Adrenal gland (tissue), 5 donors: Measurements from ENCODE around the gene AFF1.

Experiments used
- CTCF ChIP-seq, 6 experiments: fragments of 450-650 bp in 4 of 6; fragments of 200-600 bp in 2 of 6; sonication (generic) in 1 of 6; IDR thresholded peaks; 1 replicate in 5 of 6; 2 replicates in 1 of 6; pipeline versions ENCODE4 v1.5.1 to v1.8.0; 2016 to 2021; ENCODE audit warnings: antibody characterized with exemption in 6 of 6, mild to moderate bottlenecking in 2 of 6, moderate library complexity in 1 of 6
- POLR2A ChIP-seq, 2 donors: fragments of 450-650 bp; IDR thresholded peaks; one replicate each; pipeline ENCODE4 v1.6.1; 2017; ENCODE audit warnings: antibody characterized with exemption in 2 of 2, mild to moderate bottlenecking in 2 of 2, moderate library complexity in 1 of 2
- donor health status: DM: no; HTN: no; CAD: no.

- TF ChIP-seq CTCF (IDR thresholded peaks at IDR 0.05) (no peak), POLR2A (IDR thresholded peaks at IDR 0.05) (no peak)
Measured at GRCh38 chr4:87122252-87122651, 187.4 kb downstream of the AFF1 start.
